HG03039 (cell line): ENCODE data around the gene C17orf107.

ENCODE experiments used
- ATAC-seq: cut with Tn5 transposase; IDR thresholded peaks from one replicate; pipeline ENCODE4 v1.9.1; 2021; ENCODE audit warnings: mild to moderate bottlenecking, moderate library complexity; ENCODE audit not compliant: unreplicated experiment

Gene C17orf107

DNA sequence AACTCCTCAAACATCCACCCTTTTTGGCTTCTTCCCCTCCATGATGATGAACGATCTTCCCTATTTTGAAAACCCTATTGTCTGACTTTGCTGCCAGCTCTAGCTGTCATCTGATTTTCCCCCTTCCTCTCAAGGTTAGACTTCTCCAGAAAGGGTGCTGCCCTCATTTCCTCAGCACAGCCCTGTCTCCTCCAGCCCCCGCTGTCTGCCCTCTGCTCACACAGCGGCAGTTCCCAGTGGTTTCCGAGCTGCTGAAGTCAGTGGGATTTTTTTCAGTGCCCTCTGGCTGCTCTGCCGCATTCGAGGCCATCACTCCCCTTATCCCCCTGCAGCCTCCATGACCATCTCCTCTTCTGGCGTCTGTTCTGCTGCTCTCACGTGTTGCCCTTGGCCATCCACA is 26.6 kb upstream of the C17orf107 start:
- no peak for ATAC-seq

DNA sequence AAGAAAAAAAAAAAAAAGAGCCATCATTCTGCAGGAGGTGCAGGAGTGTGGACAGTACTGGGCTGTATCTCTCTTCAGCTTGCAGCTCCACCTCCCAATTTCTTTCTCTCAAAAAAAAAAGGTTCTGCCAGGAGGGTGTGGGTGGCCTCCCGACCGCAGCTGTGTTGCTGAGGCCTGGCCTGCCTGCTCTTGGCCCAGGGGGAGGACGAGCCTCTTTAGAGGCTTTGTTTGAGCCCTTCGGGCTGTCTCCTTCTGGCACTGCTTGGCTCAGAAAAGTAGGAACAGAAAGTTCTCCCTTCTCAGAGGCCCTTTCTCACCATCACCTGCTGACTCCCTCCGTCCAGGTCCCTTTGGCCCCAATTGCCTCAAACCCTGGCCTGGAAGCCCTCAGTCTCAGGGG is 22.2 kb upstream of the C17orf107 start:
- no peak for ATAC-seq

DNA sequence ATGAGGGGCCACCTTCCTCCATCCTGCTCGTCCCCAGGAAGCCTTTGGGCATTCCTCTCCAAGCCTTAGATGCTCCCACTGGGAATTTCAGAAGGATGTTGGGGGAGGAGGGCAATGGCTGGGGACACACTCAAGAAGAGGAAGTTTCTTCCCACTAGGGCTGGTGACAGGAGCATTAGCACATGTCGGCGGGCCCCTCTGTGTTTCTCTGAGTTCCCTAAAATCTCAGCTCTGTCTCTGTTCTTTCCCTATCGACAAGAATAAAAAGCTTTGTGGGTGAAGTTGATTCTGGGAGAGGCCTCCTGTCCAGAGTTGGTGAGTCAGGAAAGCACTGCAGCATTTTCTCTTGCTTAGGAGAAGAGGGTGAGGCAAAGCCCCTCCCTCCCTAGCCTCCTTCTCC is 19.7 kb upstream of the C17orf107 start:
- no peak for ATAC-seq

DNA sequence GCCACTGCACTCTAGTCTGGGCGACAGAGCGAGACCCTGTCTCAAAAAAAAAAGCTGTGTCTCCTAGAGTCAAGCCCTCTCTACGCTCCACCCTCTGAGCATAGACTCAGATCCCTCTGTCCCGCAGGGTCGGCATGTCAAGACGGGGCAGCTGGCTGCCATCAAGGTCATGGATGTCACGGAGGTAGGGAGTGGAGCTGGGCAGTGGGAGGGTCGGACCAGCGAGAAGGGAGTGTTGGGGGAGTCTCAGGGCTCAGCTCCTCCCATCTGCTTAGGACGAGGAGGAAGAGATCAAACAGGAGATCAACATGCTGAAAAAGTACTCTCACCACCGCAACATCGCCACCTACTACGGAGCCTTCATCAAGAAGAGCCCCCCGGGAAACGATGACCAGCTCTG is 18.5 kb upstream of the C17orf107 start:
- no peak for ATAC-seq

DNA sequence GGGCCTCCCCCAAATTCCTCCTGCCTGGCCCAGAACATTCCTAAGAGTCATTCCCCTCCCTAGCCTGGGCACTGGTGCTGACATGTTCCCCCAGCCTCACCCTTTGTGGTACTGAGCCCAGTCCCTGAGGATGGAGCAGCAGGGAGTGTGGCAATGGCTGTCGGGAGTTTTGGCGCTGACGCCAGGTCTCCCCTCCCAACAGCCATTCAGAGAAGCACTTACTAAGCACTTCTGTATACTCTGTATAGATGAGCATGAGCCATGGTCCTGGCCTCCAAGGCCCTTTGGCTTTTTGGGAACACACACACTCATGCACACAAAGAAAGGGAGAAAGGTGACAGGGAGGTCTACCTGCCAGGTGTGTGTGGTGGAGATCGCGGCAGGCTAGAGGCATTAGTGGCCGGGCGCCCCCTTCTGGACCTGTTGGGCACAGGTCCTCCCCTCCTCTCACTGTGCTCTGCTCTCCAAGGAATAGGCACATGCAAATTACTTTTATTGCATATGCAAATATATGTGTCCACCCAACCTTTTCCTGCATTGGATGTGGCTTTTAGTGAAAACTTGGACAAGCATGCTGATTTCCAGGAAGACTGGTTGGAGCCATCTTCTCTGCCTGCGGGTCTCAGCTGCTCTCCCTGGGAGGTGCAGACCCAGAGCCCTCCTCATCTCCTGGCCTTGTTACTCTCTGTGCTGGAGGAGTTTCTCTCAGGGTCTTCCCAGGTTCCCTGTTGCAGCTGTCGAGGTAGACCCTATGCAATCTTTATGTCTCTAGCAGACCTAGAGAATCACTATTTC is 17.4 kb upstream of the C17orf107 start:
- no peak for ATAC-seq

DNA sequence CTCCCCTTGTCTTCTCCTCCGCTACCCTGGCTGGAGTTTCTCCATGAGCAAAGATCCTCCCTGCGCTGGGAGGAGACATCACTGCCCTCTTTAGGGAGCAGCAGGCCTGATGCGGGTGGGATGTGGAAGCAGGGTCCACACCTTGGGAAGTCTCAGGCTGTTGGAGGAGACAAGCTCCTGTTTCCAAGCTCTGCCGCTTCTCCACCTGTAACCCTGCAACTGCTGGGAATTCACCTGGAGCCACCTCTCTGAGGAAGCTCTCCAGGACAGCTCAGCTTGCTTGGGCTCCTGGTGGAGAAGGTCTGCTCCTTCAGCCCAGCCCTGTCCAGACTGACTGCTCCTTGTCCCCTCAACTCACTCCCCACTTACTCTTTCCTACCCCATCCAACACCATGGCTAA is 14.8 kb upstream of the C17orf107 start:
- no peak for ATAC-seq

DNA sequence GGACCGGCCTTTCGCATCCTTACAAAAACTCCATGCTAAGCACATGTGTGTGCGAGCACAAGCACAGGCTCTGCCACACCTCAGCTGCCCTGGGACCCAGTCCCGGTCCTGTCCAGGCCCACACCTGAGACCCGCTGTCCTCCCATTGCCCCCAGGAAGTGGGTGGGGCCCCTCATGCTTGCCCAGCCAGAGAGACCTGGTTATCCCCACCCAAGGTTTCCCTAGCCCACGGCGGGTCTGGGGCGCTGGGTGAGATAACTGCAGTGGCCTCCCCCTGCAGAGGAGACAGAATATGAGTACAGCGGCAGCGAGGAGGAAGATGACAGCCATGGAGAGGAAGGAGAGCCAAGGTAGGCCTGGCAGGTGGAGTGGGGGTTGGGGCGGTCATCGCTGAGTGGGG is 12.5 kb upstream of the C17orf107 start:
- ATAC-seq, result no peak

DNA sequence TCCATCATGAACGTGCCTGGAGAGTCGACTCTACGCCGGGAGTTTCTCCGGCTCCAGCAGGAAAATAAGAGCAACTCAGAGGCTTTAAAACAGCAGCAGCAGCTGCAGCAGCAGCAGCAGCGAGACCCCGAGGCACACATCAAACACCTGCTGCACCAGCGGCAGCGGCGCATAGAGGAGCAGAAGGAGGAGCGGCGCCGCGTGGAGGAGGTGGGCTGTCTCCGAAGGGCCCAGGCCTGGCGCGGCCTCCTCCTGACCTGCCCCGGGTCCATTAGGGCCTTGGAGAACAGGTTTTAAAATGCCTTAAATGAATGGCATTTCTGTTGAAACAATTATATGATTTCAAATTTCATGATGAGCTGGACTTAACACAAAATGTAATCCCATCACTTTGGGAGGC is 11.8 kb upstream of the C17orf107 start:
- ATAC-seq, result no peak

DNA sequence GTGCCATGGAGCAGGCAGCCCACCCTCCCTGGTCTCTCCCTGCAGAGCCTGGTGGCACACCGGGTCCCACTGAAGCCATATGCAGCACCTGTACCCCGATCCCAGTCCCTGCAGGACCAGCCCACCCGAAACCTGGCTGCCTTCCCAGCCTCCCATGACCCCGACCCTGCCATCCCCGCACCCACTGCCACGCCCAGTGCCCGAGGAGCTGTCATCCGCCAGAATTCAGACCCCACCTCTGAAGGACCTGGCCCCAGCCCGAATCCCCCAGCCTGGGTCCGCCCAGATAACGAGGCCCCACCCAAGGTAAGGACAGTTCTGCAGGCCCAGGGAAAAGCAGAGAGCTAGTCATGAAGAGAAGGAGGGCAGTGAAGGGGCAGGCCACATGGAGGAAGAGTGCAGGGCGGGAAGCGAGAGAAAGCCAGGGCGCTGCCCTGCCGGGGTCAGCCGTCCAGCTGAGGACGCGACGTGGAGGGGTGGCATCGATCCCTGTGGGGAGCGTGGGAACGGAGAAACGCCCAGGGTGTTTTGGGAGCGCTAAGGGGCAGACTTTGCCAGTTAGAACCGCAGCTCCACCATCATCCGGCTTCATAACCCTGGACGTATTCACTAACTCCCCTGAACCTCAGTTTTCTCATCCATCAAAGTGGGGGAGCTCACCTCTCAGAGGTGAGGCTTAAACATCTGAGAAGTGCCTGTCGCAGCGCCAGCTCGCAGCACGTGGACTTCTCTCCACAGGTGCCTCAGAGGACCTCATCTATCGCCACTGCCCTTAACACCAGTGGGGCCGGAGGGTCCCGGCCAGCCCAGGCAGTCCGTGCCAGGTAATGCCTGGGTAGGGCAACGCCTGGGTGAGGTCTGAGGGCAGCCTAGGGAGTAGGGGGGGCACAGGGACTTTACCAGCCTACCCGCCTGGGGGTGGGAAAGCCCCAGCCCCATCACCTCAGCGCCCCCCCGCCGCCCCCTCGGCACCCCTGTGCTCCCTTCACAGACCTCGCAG is 7.6 kb upstream of the C17orf107 start:
- no peak for ATAC-seq

DNA sequence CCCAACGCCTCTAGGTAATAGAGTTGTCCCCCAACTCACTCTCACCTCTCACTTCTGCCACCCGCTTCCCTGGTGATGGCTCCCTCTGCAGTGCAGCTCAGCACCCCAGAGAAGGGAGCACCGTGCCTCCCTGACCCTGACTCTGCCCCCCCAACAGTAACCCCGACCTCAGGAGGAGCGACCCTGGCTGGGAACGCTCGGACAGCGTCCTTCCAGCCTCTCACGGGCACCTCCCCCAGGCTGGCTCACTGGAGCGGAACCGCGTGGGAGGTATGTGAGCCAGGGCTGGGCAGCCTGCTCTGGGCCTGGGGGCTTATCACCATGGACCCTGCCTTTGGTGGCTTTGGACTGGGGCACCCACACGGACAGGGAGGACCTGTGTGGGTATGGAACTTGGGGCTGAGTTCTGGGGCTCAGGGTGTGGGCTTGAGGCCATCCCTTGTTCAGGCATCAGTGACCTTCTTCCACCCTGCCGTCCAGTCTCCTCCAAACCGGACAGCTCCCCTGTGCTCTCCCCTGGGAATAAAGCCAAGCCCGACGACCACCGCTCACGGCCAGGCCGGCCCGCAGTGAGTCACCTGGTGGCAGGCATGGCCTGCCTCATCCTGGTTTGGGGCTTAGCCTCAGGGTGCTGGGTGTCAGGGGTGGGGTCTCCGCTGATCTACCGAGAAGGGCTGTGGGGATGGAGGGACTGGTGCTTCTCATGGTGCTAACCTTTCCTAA is 6.7 kb upstream of the C17orf107 start:
- no peak for ATAC-seq

DNA sequence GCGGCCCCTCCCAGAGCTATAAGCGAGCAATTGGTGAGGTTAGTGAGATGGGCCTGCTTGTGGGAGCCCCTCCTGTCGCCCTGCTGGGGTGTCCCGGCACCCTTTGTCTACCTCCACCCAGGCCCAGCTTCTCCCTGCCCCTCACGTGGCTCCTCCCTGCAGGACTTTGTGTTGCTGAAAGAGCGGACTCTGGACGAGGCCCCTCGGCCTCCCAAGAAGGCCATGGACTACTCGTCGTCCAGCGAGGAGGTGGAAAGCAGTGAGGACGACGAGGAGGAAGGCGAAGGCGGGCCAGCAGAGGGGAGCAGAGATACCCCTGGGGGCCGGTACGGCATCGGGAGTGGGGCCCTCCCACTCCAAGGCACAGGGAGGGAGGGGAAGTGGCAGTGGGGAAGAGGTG is 6.1 kb upstream of the C17orf107 start:
- no peak for ATAC-seq

DNA sequence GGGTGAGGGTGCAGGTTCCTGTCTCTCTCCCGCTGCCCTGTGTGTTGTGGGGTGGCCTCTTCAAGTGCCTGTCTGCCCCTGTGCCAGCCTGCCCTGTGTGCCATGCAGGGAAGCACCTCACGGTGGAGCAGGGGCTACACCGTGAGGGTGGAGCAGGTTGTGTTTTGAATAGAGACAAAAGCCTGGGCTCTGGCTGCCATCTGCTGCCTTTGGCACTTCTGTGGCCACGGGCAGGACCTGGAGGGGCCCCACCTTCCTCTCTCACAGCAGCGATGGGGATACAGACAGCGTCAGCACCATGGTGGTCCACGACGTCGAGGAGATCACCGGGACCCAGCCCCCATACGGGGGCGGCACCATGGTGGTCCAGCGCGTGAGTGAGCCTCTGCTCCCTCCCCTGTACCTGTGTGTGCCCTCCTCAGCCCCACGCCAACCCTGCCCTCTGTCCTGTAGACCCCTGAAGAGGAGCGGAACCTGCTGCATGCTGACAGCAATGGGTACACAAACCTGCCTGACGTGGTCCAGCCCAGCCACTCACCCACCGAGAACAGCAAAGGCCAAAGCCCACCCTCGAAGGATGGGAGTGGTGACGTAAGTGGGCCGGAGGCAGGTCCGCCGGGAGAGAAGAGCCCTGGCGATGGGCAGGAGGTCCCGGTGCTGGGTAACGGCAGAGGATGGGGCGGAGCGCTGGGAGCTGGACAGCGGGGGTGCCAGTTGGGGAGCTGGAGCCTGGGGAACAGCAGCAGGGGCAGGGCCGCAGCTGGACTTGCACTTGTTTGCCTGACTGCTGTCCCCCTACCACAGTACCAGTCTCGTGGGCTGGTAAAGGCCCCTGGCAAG is 5.4 kb upstream of the C17orf107 start:
- no peak for ATAC-seq

DNA sequence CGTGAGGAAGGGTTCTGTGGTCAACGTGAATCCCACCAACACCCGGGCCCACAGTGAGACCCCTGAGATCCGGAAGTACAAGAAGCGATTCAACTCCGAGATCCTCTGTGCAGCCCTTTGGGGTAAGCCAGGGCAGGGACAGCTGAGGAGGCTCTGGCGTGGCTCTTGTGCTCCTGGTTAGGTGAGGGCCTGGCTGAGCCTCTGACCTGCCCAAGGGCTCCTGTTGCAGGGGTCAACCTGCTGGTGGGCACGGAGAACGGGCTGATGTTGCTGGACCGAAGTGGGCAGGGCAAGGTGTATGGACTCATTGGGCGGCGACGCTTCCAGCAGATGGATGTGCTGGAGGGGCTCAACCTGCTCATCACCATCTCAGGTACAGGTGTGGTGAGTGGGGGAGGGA is 4.2 kb upstream of the C17orf107 start:
- ATAC-seq, result no peak

DNA sequence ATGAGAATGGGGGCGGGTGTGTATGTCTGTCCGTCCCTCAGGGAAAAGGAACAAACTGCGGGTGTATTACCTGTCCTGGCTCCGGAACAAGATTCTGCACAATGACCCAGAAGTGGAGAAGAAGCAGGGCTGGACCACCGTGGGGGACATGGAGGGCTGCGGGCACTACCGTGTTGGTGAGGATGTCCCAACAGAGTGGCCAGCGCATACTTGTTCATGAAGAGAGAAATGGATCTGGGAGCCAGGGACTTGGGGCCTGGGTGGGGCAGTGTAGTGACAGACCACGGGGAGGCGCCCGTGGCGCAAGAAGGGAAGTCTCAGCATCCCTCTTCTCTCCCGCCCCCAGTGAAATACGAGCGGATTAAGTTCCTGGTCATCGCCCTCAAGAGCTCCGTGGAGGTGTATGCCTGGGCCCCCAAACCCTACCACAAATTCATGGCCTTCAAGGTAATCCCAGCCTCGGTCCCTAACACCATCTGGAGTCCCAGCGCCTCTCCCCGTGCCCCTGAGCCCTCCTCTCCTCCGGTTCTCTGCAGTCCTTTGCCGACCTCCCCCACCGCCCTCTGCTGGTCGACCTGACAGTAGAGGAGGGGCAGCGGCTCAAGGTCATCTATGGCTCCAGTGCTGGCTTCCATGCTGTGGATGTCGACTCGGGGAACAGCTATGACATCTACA is 3.5 kb upstream of the C17orf107 start:
- ATAC-seq, result no peak

DNA sequence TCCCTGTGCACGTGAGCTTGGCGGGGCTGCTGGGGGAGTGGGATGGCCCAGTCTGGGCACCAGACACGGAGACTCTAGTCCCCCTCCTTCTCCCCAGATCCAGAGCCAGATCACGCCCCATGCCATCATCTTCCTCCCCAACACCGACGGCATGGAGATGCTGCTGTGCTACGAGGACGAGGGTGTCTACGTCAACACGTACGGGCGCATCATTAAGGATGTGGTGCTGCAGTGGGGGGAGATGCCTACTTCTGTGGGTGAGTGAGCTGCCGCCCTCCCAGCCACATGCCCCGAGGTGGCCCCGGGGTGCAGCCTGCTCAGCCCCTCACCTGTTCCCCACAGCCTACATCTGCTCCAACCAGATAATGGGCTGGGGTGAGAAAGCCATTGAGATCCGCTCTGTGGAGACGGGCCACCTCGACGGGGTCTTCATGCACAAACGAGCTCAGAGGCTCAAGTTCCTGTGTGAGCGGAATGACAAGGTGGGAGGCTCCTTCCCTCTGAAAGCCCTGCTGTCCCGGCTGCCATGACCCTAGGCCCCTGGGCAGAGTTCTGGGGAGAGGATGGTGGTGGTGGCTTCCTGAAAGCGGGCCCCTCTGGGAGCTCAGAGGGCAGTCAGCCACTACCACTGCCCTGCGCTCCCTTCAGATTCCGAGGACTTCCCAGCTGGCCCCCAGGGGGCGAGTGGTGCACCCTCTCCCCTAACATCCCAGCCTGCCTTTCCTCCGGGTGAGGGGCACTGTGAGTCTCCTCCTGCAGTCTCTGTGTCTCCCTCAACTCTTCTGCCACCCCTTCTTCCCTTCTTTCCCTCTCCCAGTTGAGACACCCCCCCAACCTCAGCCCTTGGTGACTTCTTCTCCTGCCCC is 2.8 kb upstream of the C17orf107 start:
- no peak for ATAC-seq

DNA sequence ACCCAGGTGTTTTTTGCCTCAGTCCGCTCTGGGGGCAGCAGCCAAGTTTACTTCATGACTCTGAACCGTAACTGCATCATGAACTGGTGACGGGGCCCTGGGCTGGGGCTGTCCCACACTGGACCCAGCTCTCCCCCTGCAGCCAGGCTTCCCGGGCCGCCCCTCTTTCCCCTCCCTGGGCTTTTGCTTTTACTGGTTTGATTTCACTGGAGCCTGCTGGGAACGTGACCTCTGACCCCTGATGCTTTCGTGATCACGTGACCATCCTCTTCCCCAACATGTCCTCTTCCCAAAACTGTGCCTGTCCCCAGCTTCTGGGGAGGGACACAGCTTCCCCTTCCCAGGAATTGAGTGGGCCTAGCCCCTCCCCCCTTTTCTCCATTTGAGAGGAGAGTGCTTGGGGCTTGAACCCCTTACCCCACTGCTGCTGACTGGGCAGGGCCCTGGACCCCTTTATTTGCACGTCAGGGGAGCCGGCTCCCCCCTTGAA is 2.1 kb upstream of the C17orf107 start:
- ATAC-seq, result no peak

DNA sequence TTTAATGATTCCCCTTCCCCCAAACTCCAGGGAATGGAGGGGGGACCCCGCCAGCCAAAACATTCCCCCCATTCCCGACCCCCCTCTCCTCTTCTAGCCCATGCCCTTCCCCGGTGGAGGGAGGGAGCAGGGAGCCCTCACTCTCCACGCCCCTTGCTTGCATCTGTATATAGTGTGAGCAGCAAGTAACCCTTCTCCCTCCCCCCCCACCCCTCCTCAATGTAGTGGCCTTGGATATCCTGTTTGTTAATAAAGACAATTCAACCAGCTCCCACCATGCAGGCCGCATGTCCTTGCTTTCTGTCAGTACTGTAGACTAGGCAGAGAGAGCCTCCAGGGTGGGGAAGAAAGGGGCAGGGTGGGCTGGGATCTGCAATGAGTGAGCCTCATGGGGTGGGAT is 1.6 kb upstream of the C17orf107 start:
- no peak for ATAC-seq

DNA sequence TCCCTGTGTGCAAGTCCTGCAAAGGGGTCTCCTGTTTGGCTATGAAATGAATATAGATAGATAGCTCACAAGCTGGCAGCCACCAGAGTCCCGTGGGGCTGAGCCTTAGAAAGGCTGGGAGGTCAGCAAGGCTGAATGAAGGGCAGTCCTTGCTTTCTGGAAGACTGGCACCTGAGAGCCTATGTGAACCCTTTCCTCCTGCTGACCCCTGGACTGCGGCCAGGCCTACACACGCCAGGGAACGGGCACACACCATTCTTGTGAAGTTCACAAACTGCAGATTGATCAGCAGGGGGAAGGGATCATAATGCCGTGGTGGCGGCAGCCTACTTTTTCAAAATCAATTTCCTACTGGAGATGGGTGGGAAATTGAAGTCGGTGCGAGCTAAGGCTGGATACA is 985 bp upstream of the C17orf107 start:
- no peak for ATAC-seq

DNA sequence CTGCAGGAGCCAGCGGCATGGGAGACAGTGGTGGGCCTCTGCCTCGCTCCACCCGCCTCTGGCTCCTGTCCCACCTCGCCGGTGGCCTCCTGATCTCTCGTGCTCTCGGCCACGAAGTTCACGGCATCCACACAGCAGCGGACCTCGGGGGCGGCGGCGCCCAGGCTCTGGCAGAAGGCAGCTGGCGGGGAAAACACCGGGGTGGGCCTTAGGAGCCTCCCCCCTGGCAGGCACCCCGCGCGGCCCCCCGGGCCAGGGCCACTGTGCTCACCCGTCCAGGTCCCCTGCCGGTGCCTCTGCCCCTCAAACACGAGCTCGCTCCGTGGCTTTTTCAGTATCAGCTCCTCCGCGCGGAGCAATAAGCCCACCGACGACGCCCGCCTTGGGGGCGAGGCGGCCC is 409 bp upstream of the C17orf107 start:
- ATAC-seq, result no peak
